NCI-H510A (cell line): ENCODE results near the gene GSTA2.
"Not testable (repeated sequence)": the region's sequence is repeated elsewhere in the genome, so short reads cannot be mapped to it uniquely, and the experiment has no call there.

Experiments used
- DNase-seq: peaks from one replicate; lab custom pipeline; 2025; lab: John Stamatoyannopoulos, UW

GSTA2 gene

DNA sequence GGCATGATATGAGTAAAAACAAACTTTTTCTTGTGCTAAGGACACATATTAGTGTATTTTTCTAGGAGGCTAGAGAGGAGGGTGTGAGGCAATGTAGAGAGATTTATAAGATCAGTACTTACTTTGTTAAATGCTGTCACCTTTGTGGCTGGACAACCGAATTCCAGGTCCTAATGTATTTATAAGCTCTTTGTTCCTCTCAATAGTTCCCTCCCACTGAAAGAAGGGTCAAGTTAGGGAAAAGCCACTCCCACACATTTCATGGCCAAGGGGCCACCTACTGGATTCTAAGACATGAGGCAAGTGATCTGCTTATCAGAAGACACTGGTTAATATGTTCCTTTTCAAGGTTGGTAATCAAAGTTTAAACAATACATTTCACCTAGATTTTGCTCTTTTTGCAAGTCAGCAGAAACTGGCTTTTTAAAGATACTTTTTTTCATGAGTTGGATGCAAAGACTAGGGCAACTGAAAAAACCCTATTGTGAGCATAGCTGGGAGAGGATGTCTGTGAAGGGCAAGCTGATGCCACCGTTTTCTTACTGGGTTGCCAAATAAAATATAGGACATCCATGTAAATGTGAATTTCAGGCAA is at the start of gene GSTA2:
Gene GSTA2 (minus strand): TSS at position 154 of the 595 bp plus-strand sequence. CDS start 5,528 bp downstream, outside the sequence.
- not testable (repeated sequence) for DNase-seq

DNA sequence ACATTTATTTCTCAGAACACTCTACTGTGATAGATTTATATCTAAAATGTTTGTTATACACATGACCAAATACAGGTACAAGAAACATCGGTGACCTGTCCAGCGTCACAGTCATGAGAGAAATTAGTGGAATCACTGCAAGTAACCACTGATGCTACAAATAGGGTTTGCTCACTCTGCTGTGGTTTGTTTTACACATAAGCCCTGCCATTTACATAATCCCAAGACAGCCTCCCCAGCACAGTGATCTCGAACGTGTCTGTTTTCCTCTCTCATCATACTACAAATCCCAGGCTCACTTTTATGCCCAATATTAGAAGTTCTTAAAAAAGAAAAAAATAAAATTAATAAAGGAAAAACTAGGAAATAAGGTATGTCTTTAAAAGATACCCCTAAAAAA is 46.5 kb upstream of the GSTA2 start:
- not testable (repeated sequence) for DNase-seq

DNA sequence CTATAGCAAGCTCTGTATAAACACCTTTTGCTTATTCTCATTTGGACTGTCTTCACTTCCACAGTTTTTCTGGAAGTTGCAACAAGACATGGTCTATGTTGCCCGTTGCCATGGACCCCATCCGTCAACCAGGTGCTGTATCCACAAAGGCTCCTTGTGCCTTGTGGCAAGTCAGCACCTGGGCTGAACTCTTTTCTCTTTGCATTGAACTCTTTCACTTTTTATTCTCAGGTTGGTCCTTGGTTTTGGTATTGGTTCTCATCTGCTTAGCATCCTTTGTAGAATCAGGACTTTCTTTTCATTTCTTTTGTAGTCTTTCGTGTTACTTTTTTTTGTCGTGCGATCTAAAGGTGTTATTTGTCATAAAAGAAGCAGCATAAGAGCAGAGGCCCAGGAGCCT is 45.4 kb upstream of the GSTA2 start:
- no peak for DNase-seq

DNA sequence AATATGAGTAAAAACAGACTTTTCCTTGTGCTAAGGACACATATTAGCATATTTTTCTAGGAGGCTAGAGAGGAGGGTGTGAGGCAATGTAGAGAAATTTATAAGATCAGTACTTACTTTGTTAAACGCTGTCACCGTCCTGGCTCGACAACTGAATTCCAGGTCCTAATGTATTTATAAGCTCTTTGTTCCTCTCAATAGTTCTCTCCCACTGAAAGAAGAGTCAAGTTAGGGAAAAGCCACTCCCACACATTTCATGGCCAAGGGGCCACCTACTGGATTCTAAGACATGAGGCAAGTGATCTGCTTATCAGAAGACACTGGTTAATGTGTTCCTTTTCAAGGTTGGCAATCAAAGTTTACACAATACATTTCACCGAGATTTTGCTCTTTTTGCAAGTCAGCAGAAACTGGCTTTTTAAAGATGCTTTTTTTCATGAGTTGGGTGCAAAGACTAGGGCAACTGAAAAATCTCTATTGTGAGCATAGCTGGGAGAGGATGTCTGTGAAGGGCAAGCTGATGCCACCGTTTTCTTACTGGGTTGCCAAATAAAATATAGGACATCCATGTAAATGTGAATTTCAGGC is 40.5 kb upstream of the GSTA2 start, which contains the start of gene GSTA1:
Gene GSTA1 (minus strand): TSS at position 149 of the 588 bp plus-strand sequence. CDS start 4,549 bp downstream, outside the sequence.
- DNase-seq = not testable (repeated sequence)

DNA sequence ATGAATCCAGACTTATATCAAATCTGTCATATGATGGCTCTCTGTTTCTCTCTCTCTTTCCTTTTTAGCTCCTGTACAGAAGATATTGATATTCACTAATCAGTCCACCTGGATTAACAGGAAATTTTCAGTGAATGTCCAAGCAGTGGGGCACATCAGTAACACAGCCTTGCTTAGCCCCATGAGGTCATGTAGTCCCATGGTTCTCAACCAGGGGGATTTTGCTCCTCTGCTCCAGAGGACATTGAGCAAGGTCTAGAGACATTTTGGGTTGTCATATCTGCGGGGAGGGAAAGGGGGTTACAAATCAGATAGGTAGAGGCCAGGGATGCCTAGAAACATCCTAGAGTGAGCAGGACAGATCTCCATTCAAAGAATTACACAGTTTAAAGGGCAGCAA is 39.5 kb upstream of the GSTA2 start:
- no peak for DNase-seq

DNA sequence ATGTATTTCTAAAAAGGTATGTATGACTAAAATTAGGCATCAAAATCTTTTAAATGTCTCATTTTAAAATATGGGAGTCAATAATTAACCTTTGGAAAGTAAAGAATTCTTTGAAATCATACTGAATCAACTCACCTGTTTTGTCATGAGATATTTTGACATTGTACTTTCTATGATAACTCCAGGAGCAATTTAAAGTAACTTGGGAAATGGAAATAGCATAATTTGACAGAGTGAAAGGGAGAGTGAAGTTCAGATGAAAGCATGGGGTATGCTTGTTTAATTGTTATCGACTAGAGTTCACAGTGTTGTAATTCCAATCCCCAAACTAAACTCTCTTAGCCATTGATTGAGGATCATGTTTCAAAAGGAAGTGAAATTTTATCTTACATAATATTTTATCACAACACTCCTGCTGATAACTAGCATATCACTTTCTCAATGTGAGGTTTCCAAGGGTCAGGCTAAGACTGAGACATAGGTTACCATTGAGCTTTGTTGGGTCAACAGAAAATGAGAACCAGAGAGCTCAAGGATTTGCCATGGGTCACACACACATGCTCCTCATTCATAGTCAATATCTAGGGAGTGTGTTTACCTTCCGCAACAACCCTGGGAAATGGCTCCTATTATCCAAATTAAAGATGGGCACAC is 38.0 kb upstream of the GSTA2 start:
- no peak for DNase-seq

DNA sequence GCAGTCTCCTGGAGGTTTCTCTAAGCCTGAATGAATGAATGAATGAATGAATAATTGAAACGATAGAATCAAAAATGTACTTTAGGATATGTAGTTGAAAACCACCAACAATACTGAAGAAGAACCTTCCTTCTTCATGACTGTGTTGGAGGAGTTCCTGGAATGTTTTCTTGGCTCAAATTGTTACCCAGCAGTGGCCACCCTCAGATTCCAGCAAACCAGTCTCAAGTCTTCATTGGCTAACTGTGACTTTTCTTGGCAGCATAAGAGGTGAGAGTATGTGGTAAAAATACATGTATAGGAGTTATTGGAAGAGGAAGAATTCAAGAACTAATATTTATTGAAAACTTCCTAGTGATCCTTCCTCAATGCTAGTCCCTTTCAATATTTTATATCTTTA is 36.0 kb upstream of the GSTA2 start:
- DNase-seq = not testable (repeated sequence)

DNA sequence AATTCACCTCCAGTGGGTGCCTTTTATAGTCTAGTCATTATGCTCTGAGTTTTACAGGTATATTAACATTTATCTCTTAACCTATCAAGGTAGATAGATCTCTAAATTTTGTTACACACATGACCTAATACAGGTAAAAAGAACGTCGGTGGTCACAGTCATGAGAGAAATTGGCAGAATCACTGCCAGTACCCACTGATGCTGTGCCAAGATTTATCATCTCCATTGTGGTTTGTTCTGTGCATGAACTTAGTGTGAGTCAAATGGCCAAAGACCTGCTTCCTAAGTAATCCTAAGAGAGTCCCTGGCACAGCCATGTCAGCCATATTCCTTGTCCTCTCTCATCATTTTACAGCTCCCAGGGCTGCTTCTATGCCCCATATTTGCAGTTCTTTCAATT is 31.1 kb upstream of the GSTA2 start:
- not testable (repeated sequence) for DNase-seq

DNA sequence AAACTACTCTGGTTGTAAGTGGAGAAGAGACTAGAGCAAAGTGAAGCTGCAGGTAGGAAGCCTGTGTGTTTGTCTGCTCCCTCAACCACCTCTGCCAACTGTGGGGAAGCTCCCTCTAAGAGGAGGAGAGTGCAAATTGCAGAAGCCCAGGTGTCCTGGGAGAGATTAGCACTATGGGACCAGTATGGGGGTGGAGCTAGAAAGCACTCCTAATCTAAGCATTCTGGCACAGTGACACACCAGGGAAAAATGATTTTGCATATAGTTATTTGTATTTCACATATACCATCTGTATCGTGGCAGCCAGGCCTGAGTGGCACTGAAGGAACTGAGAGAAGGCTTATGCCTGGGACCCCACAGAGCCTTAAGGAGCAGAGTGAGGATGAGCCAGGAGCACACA is 27.6 kb upstream of the GSTA2 start:
- DNase-seq = no peak

DNA sequence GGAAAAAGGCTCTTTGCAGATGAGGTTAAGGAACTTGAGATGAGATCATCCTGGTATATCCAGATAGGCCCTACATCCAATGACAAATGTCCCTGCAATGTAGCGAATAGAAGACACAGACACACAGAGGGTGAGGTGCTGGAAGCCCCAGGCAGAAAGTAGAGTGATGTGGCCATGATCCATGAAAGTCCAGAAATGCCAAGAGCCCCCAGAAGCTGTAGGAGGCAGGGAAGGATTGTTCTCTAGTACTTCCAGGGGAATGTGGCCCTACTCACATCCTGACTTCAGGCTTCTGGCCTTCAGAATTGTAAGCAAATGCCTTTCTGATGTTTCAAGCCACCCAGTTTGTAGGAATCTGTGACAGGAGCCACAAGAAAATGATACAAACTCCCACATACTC is 26.4 kb upstream of the GSTA2 start:
- DNase-seq = not testable (repeated sequence)

DNA sequence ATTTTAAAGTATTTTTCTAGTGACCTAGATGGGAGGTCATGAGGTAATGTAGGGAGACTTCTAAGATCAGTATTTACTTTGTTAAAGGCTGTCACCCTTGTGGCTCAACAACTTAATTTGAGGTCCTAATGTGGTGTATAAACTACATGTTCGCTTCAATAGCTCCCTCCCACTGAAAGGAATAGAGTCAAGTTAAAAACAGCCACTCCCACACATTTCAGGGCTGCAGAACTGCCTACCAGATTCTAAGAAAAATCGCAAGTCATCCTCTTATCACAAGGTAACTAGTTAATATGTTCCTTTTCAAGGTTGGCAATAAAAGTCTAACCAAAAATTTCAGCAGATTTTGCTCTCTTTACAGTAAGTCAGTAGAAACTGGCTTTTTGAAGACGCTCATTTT is 25.2 kb upstream of the GSTA2 start:
- no peak for DNase-seq

DNA sequence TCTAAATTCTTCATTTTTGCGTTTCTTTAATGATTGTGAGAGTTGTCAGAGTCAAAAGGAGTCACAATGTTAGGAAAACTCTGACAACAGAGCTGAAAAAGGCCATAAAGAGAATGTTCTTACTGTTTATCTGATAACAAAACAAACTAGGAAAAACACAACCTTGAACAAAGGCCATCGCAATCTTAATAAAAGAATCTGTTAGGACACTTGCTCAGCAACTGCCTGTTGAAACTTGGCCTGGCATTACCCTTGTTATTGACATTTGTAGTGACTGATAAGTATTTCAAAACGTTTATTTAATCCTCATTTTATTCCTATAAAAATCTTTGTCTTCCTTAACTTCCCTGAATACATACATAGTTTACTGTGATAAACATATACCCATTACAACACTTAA is 24.6 kb upstream of the GSTA2 start:
- no peak for DNase-seq

DNA sequence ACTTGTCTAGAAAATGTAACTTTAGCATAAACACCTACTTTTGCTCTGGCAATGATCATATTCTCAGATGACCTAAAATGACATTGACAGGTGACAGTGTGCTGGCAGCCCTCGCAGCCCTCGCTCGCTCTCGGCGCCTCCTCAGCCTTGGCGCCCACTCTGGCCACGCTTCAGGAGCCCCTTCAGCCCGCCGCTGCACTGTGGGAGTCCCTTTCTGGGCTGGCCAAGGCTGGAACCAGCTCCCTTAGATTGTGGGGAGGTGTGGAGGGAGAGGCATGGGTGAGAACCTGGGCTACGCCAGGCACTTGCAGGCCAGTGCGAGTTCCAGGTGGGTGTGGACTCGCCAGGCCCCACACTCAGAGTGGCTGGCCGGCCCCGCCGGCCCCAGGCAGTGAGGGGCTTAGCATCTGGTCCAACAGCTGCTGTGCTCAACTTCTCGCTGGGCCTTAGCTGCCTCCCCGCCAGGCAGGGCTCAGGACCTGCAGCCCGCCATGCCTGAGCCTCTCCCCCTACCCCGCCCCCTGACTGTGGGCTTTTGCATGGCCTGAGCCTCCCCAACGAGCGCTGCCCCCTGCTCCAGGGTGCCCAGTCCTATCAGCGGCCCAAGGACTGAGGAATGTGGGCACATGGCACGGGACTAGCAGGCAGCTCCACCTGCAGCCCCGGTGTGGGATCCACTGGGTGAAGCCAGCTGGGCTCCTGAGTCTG is 23.1 kb upstream of the GSTA2 start:
- DNase-seq = no peak

DNA sequence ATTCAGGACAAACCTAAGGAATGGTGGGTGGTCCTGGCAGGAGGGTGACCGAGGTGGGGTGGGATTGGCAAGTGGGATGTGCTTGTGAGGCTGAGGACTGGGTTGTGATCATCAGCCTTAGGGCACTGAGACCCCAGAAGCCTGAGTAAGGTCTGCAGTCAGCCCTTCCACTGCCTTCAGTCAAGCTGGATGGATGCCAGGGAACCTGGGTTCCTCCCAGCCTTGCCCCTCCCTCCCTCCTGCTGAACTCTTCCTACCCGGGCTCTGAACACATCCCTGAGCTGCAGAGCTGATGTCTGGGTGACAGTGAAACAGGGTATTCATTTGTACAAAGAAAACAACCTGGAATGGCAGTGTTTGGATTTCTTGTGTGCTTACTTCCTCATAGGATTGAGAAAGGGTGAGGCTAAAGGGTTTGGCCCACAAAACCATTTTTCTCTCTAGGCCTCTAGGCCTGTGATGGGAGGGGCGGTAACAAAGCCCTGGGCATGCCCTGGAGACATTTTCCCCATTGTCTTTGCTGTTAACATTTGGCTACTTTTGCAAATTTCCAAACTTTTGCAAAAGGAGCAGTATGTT is 19.5 kb upstream of the GSTA2 start:
- DNase-seq = not testable (repeated sequence)

DNA sequence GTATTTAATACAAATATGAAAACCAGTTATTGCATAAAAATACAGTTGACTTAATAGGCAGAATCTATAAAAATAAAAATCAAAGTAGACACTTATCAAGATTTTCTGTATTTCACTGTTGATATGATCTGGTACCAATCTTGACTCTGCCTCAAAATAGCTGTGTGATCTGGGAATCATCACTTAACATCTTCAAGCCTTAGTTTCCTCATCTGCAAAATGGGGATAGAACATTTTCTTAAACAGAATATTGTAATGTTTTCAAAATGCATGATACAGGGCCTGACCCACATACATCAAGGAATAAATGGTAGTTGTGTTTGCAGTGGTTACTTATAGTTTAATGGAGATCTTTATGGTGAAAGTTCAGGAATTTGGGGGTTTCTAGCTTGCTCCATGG is 18.9 kb upstream of the GSTA2 start:
- not testable (repeated sequence) for DNase-seq

DNA sequence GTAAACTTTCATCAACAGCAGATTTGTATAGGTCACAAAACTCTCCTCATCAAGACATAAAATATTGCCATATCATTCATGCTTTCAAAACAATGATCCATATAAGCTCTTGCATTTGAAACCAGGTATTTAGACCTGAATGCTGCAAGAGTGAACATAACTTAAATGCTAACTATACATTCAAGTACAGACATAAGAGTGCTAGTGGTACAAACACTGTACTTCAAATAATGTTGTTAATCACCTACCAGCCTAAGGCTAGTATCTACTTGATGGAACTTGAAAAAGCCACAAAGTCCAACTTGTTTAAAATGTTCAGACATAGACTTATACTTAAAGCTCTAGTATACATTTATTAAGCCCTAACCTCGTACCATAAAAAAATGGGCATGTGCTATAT is 16.0 kb upstream of the GSTA2 start:
- DNase-seq = no peak

DNA sequence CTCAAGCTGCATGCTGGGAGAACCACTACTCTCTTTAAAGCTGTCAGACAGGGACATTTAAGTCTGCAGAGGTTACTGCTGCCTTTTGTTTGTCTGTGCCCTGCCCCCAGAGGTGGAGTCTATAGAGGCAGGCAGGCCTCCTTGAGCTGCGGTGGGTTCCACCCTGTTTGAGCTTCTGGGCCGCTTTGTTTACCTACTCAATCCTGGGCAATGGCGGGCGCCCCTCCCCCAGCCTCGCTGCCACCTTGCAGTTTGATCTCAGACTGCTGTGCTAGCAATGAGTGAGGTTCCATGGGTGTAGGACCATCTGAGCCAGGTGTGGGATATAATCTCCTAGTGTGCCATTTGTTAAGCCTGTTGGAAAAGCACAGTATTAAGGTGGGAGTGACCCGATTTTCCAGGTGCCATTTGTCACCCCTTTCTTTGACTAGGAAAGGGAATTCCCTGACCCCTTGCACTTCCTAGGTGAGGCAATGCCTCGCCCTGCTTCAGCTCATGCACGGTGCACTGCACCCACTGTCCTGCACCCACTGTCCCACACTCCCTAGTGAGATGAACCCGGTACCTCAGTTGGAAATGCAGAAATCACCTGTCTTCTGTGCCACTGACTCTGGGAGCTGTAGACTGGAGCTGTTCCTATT is 13.6 kb upstream of the GSTA2 start:
- DNase-seq = not testable (repeated sequence)

DNA sequence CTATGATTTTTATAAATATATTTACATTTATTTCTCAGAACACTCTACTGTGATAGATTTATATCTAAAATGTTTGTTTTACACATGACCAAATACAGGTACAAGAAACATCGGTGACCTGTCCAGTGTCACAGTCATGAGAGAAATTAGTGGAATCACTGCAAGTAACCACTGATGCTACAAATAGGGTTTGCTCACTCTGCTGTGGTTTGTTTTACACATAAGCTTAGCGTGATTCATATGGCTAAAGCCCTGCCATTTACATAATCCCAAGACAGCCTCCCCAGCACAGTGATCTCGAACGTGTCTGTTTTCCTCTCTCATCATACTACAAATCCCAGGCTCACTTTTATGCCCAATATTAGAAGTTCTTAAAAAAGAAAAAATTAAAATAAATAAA is 6.1 kb upstream of the GSTA2 start:
- not testable (repeated sequence) for DNase-seq

DNA sequence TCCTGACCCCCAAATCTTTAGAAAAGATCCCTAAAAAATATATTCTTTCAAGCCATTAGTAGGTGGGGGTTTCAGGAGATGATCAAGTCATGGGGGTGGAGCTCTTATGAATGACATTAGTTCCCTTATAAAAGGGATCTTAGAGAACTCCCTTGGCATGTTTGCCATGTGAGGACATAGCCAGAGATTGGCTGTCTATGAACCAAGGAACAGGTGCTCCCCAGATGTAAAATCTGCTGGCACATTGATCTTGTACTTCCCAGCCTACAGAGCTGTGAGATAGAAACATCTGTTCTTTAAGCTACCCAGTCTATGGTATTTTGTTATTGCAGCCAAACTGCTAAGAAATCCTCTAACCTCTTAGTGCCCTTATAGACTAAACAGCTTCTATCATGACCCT is 4.4 kb upstream of the GSTA2 start:
- DNase-seq = not testable (repeated sequence)

DNA sequence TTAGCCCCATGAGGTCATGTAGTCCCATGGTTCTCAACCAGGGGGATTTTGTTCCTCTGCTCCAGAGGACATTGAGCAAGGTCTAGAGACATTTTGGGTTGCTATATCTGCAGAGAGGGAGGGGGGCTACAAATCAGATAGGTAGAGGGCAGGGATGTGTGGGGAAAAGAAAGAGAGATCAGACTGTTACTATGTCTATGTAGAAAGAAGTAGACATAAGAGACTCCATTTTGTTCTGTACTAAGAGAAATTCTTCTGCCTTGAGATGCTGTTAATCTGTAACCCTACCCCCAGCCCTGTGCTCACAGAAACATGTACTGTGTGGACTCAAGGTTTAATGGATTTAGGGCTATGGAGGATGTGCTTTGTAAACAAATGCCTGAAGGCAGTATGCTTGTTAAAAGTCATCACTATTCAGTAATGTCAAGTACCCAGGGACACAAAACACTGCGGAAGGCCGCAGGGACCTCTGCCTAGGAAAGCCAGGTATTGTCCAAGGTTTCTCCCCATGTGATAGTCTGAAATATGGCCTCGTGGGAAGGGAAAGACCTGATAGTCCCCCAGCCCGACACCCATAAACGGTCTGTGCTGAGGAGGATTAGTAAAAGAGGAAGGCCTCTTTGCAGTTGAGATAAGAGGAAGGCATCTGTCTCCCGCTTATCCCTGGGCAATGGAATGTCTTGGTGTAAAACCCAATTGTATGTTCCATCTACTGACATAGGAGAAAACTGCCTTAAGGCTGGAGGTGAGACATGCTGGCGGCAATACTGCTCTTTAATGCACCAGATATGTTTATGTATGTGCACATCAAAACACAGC is 1.4 kb downstream of the GSTA2 start:
- DNase-seq = peak; percentile 58
